Measurements from ENCODE around the gene TMEM14A.

DNA sequence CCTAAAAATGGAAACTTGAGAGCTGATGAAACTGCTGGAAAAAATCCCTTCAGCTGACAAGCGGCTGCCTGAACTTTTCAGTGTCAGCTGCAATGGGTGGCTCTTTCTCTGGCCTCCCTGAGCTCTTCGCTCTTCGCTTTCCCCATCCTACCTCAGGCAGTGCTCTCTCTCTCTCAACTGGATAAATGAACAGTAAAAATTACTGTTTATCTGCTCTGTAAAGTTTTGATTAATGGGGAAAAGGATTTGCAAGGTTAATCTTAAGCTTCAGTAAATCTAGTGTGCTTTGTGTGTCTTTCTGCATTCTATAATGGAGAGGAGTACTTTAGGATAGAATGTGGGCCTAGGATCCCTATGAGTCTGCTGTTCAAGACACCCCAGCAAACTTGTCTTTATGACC lies 35.1 kb downstream of the TMEM14A start:
- TF ChIP-seq CTCF (IDR thresholded peaks at IDR 0.05; ENCODE audit: insufficient read depth, low read length) (no peak), SPI1 (IDR thresholded peaks at IDR 0.05; ENCODE audit: borderline replicate concordance, low read depth) (no peak)
- TF ChIP-seq, protein P1, sequence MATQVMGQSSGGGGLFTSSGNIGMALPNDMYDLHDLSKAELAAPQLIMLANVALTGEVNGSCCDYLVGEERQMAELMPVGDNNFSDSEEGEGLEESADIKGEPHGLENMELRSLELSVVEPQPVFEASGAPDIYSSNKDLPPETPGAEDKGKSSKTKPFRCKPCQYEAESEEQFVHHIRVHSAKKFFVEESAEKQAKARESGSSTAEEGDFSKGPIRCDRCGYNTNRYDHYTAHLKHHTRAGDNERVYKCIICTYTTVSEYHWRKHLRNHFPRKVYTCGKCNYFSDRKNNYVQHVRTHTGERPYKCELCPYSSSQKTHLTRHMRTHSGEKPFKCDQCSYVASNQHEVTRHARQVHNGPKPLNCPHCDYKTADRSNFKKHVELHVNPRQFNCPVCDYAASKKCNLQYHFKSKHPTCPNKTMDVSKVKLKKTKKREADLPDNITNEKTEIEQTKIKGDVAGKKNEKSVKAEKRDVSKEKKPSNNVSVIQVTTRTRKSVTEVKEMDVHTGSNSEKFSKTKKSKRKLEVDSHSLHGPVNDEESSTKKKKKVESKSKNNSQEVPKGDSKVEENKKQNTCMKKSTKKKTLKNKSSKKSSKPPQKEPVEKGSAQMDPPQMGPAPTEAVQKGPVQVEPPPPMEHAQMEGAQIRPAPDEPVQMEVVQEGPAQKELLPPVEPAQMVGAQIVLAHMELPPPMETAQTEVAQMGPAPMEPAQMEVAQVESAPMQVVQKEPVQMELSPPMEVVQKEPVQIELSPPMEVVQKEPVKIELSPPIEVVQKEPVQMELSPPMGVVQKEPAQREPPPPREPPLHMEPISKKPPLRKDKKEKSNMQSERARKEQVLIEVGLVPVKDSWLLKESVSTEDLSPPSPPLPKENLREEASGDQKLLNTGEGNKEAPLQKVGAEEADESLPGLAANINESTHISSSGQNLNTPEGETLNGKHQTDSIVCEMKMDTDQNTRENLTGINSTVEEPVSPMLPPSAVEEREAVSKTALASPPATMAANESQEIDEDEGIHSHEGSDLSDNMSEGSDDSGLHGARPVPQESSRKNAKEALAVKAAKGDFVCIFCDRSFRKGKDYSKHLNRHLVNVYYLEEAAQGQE (IDR thresholded peaks at IDR 0.05; ENCODE audit: insufficient replicate concordance, low read depth): no peak

Data from HL-60 (cell line).